ENCODE results near the gene KIF2C. TPM values are rescaled to one million over a fixed set of nuclear protein-coding genes. Genes with fewer than 3 reads are reported as not detected.

KIF2C gene
- total and polyA plus RNA-seq, 2 of the 4 experiments (the other 2 are of a cell fraction), result 31.6 to 45.0 TPM

GRCh38 chr1:44803312-44804095, 63.9 kb downstream of the KIF2C start:
- Histone ChIP-seq H3K4ac (ENCODE audit: low read depth, low read length) (peak overlapping the region; percentile 65), H3K14ac (replicated peaks; ENCODE audit: low read depth, low read length) (no peak overlapping the region), H3K9me1 (ENCODE audit: insufficient read depth, low read length) (peaks cover 12% of the 10 kb centered on the region), H2BK15ac (ENCODE audit: low read depth, low read length) (no peak overlapping the region), H3K4me1 (ENCODE audit: control insufficient read depth, insufficient read depth, low read length) (peaks cover 27% of the 10 kb centered on the region), H3K27ac (ENCODE audit: insufficient read depth, low read length) (no peak overlapping the region), H3K4me3 (ENCODE audit: insufficient read depth, low read depth, low read length) (no peak overlapping the region), H4K91ac (ENCODE audit: insufficient read depth, low read depth, low read length) (no peak overlapping the region), H3K23ac (ENCODE audit: low read depth, low read length) (peak overlapping the region; percentile 56), H3K36me3 (ENCODE audit: control insufficient read depth, insufficient read depth, low read length) (peaks cover 37% of the 10 kb centered on the region), H3K9ac (ENCODE audit: low read depth, low read length) (no peak overlapping the region), H4K20me1 (ENCODE audit: insufficient read depth, low read length) (peaks cover 29% of the 10 kb centered on the region), H3K79me1 (ENCODE audit: low read depth in 1 of 2, low read length in 2 of 2) (peaks cover 15 to 45% of the 10 kb centered on the region in 2 experiments), H2AFZ (replicated peaks; ENCODE audit: low read length, poor library complexity) (no peak overlapping the region), H3K9me3 (ENCODE audit: control insufficient read depth, insufficient read depth, low read length) (no peaks in the 10 kb centered on the region), H3K27me3 (ENCODE audit: control insufficient read depth, insufficient read depth, low read length) (no peaks in the 10 kb centered on the region), H2AK9ac (replicated peaks; ENCODE audit: low read depth, low read length, poor library complexity) (peak overlapping the region; percentile 23), H4K8ac (ENCODE audit: low read depth in 2 of 2, low read length in 2 of 2) (no peak overlapping the region), H3K18ac (ENCODE audit: low read depth, low read length) (no peak overlapping the region), H2BK5ac (ENCODE audit: low read depth, low read length, poor library complexity, severe bottlenecking) (no peak overlapping the region), H2BK20ac (ENCODE audit: low read depth, low read length) (no peak overlapping the region), H2AK5ac (ENCODE audit: low read depth, low read length) (no peak overlapping the region), H3K56ac (ENCODE audit: extremely low read depth, insufficient read depth, low read length) (no peak overlapping the region), H2BK120ac (ENCODE audit: low read depth, low read length) (no peak overlapping the region), H3K4me2 (ENCODE audit: low read depth, low read length) (no peak overlapping the region), H4K5ac (ENCODE audit: low read depth, low read length) (no peak overlapping the region)
- WGBS, 2 experiments (ENCODE audit: extremely low coverage in 2 of 2, insufficient read length in 1 of 2), result no CpG with 5 or more reads among the region's 13 CpGs
- intact Hi-C loops (cut with micrococcal nuclease), result loop anchor here (10.0 kb wide), 1 partner anchor 501 kb away; no protein-coding TSS in a partner anchor
- in situ Hi-C loops (cut with MboI; ENCODE audit: low sequenced_read_pairs), result no loop called here
- ChIA-PET CTCF (interaction anchor here (0.6 kb wide), 1 partner anchor 15 kb away, joined by 4 read pairs; no protein-coding TSS in a partner anchor), POLR2A (ENCODE audit: unreplicated experiment) (no interaction called here)
- DNase-seq (no peak), ATAC-seq (ENCODE audit: low read depth) (no peak)
- TF ChIP-seq CHD1 (IDR thresholded peaks at IDR 0.05; ENCODE audit: low read depth, low read length) (no peak), RFX5 (IDR thresholded peaks at IDR 0.05; ENCODE audit: low read depth, low read length) (no peak), RAD21 (IDR thresholded peaks at IDR 0.05; ENCODE audit: low read length) (no peak), MAFK (IDR thresholded peaks at IDR 0.05; ENCODE audit: low read depth, low read length) (no peak)
- no TSS peak for BruUV-seq (replicated peaks)
- dilution Hi-C loops (cut with HindIII; ENCODE audit: low sequenced_read_pairs, unreplicated experiment), result no loop called here

All from IMR-90 (cell line).